Iris pigment epithelial cell (primary cell): ENCODE results near the gene ESR1.
"Not testable (repeated sequence)": the region's sequence is repeated elsewhere in the genome, so short reads cannot be mapped to it uniquely, and the experiment has no call there.

Source experiments
- DNase-seq: peaks from one replicate; pipeline ENCODE4 v3.0.0-alpha.2; 2011; ENCODE audit warnings: low read depth

ESR1 gene

DNA sequence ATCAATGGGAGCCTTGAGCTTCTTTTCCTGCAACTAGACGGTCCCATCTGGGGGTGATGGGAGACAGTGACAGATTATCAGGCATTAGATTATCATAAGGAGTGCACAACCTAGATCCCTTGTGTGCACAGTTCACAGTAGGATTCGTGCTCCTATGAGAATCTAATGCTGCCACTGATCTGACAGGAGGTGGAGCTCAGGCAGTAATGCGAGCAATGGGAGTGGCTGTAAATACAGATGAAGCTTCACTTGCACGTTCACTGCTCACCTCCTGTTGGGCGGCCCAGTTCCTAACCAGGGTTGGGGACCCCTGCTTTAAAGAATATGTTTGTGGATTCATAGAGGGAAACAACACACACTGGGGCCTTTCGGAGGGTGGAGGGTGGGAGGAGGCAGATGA lies 180.7 kb downstream of the ESR1 start:
- not testable (repeated sequence) for DNase-seq

DNA sequence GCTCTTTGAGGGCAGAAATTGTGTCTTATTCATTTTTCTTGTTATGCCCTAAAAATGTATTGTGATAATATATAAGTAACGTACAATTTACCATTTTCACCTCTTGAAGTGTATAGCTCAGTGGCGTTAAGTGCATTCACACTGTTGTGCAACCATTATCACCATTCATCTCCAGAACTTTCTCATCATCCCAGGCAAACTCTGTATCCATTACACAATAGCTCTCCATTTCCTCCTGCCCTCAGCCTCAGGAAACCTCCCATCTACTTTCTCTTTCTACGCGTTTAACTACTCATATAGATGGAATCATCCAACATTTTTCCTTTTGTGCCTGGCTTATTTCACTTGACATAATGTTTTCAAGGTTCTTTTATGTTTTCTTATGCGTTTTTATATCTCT lies 184.6 kb downstream of the ESR1 start:
- no peak for DNase-seq

DNA sequence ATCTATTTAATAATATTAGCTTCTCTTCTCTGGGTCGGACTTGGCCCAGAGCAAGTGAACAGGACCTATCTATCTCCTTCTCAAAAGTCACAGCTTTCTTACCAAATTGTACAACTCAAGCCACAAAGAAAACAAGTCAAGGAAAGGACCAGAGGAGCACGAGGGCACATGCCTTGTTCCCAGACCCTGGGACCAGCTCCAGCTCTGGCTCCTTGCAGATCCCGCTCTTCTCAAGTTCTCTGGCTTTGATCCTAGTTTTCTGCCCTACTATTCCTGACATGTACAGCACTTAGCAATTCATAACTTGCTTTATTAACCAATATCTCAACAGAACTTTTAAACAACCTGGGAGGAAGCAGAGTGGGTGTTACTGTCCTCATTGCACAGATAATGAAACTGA lies 185.9 kb downstream of the ESR1 start:
- no peak for DNase-seq

DNA sequence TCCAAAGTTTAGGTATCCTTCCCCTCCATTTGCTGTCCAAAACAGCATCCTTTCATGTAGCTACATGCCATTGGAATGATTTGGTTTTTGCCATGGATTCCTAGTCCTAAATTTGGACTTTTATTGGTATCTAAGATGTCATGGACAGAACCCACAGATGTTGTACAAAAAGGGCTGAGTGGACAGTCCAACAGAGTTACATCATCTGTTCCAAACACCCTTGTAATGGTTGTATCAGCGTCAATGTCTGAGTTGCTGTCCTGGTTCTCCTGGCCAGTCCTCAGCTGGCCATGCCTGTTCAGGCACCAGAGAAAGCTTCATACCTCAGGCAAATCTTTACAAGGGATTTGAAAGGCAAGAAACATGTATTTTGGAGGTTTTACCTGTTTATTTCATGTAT lies 191.3 kb downstream of the ESR1 start:
- DNase-seq = no peak

DNA sequence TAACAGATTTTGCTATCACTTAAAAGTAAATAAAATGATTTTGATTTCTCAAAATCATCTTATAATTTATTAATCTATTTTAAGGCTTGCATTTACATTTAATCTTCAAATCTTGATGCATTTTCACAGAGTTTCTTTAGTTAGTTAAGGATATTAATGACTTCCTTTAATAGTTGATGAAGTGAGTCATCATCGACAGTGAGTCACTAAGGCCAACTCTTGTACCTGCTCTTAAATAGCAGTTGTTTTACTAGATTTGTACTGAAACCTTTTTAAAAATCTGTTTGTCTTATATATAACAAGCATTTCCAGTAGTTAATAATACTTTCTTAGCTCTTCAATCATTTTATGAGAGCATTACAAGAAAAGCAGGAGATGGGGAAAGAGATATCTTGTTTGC lies 191.7 kb downstream of the ESR1 start:
- peak; percentile 6 for DNase-seq

DNA sequence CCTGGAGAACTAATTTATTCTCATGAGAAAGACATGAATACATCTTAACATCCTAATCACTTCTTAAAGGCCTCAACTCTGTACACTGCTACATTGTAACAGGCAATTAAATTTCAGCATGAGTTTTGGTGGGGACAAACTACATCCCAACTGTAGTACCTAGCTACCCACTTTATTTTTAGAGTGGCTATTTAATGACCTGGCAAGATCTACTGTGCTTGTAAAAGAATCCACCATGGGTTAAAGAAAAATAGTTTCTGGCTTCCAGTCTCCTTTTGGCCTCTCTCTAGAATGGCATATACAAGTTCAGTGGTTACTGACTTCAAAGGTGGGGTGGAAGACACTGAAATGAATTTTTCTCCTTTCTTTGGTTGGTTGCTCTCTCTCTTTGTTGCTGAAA lies 193.9 kb downstream of the ESR1 start:
- no peak for DNase-seq

DNA sequence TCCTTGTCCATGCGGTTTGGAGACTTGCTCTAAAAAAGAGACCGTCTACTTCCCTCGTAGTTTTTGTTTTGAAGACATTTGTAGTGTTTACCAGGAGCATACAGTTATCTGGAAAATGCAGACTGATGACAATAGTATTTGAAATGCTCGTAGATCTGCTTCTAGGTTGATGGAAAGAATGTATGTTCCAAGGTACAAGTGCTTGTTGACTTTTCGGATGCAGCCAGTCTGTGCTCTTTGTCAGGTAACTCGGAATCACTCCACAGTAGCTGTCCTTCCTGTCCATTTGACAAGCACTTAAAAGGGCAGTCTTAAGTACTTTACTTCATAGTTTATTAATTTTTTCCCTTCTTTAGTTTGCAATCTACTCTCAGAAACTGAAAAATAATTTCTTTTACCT lies 194.8 kb downstream of the ESR1 start:
- DNase-seq = no peak

DNA sequence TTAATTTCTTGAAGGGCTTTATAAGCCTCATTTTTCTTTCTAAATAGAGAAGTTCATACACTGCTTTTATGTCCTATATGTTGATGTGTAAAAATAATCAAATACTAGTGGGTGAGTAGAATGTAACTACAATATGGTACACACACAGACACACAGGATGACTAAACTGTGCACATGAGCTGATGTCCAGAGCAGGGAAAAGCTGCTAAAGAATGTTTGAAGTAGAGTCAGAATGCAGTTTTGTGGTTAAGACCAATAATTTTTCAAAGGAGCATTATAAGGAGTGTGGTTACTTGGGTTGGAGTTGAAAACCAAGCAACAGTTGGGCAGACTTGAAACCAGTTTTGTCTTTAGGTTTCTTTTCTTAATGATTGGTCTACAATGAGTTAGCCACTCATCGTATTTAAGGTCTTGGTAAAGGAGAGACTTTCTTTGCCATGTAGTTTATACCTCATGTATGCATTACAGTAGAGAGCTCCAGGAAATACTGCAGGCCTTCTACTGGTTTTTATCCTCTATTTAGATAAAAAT lies 196.6 kb downstream of the ESR1 start:
- DNase-seq = no peak

DNA sequence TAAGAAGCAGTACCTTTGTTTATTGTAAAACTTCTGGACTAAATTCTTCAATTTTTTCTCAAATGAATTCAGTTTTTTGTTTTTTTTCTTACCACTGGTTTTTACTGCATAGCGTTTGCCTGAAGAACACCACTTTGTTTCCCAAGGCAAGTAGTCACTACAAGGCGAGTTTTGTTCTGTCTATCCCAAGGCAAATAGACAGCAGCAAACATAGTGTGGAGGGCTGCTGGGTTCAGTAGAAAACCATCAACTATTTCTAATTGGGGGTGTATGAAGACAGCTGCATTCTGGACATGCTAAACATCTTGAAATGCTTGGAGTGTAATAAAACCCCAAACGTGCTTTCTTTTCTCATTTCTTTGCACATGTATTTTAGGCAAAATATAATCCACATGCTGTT lies 197.4 kb downstream of the ESR1 start:
- no peak for DNase-seq

DNA sequence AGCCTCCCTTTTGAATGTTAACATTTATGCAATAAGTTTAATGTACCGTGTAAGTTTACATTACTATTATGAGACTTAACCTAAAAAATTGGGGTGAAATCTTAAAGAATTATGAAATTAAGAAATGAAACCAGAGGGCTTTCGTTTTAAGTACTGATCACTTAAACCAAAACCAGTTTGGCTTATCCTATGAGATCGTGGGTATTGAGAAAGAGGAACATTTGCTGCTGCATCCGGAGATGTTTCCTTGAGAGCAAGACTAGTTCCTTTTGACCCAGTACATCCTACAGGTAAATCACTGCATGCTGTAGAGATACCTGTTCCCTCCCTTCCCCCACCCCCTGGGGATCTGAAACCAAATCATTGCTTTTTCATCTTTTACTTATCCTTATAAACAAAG lies 201.3 kb downstream of the ESR1 start:
- no peak for DNase-seq

DNA sequence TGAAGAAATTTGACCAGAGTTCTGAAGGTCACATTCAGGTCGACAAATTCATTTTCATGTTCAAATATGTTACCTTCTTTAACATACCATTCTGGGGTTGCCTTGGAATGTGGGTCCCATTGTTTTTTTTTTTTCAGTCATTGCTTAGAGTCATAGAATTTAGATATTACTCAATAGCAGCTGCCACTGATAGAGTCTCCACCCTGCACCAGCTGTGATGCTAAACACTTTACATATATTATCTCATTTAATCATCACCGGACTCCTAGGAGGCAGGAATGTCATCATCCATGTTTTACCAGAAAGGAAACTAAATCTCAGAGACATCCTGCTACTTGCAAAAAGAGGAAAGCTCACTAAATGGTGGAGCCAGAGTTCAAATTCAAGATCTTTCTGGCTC lies 204.7 kb downstream of the ESR1 start:
- DNase-seq = no peak

DNA sequence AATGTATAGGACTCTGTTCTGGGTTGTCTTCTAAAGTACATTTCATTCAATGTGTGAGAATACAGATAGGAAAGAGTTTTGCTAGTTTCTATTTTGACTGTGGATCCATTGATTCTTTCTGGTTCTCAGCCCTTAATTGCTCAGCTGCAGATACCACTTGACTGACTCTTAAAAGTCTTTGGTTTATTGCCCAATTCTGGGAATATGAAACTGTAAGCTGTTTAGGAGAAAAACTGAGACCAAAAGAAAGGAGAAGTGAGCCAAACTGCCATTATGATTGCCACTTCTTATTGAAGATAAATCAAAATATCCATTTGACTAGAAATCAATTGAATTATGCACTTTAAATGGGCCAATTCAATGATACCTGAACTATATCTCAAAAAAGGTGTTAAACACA lies 211.4 kb downstream of the ESR1 start:
- DNase-seq = no peak

DNA sequence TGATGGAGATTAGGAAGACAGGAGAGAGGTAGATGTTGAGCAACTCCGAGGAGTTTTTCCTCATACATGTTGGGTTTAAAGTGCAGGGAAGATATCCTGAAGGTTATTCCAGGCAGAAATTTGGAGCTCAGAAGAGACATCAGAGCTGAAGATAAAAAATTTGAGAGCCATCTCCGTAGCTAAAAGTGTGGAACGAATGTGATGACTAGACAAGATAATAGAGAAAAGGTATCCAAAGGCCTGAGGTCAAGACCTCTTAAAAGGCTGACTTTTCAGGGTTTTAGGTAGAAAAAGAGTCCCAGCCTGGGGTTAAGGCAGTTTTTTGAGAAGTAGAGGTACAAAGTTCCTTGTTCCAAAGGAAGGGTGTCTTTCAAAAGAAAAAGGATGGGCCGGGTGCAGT lies 214.8 kb downstream of the ESR1 start:
- DNase-seq = no peak

DNA sequence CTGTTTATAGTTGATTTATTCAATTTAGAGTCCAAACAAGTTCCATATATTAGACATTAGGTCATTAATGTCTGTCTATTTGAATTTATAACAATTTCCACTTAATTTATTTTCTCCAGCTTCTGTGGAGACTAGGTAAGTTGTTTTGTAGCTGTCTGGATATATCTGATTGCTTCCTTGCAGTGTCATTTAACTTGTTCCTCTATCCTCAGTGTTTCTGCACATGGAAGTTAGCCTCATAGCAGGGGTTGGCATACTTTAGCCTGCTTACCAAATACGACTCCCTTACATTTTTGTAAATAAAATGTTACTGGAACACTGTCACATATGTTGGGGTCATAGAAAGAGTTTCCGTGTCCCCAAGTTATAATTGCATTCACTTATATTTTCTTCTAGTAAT lies 216.1 kb downstream of the ESR1 start:
- no peak for DNase-seq

DNA sequence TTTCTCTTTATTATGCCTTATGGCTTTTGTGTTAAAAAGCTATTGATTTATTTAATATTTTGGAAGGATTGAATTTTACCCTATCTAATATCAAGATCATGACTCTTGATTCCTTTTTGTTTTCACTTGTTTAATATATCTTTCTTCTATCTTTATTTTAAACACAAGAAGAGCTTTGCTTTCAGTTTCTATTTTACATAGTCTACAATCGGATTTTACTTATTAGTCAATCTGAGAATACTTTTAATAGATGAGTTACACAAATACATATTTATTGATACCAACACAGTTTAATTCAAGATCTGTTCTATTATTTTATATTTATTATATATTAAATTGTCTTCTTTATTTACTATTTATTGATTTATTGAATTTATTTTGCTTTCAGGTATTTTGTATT lies 218.8 kb downstream of the ESR1 start:
- DNase-seq = no peak

DNA sequence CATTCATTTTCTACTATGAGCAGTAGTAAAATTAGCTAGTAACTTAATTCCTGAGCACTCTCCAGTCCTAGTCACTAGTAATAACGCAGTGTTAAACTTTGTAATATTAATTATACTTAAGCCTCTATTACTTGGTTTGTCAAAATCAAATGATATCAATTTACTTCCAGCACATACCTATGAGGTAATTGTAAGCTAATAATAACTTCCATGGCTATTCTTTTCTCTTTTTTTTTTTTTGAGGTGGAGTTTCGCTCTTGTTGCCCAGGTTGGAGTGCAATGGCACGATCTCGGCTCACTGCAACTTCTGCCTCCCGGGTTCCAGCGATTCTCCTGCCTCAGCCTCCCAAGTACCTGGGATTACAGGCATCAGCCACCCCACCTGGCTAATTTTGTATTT lies 219.3 kb downstream of the ESR1 start:
- DNase-seq = not testable (repeated sequence)

DNA sequence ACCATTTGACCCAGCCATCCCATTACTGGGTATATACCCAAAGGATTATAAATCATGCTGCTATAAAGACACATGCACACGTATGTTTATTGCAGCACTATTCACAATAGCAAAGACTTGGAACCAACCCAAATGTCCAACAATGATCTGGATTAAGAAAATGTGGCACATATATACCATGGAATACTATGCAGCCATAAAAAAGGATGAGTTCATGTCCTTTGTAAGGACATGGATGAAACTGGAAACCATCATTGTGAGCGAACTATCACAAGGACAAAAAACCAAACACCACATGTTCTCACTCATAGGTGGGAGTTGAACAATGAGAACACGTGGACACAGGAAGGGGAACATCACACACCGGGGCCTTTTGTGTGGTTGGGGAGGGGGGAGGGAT lies 226.3 kb downstream of the ESR1 start:
- not testable (repeated sequence) for DNase-seq

DNA sequence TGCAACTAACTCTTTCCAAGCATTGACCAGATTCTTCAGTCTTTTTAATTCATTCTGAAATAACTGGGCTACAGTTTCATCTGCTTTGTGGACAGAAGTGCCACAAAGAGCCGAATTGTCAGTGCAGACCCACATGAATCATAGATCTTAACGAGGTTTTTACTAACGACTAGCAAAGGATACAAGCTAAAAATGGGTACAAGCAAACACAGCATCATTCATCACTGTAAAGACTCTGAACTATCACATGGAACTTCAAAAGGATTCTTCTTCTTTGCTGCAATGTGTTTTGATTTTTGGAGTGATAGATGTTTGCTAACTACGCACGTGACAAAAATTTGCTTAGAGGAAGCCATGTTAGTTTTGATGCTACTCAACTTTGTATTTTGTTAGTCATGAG lies 227.1 kb downstream of the ESR1 start:
- no peak for DNase-seq

DNA sequence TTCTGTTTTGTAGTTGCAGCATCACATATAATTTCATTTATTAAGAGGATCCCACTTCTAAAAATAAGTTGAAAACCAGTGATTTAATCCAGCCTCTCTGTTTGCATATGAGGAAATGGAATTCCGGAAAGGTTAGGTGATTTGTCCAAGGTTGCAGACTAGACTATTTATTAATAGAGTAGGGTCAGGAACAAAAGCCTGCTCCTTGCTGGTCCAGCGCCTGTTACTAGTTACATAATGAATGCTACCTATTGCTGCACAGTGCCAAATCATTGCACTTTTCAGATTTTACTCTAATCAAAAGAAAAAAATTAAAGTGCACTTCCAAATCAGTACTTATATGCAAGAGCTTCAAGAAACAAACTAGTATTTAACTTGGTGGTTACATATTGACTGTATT lies 238.6 kb downstream of the ESR1 start:
- DNase-seq = no peak

DNA sequence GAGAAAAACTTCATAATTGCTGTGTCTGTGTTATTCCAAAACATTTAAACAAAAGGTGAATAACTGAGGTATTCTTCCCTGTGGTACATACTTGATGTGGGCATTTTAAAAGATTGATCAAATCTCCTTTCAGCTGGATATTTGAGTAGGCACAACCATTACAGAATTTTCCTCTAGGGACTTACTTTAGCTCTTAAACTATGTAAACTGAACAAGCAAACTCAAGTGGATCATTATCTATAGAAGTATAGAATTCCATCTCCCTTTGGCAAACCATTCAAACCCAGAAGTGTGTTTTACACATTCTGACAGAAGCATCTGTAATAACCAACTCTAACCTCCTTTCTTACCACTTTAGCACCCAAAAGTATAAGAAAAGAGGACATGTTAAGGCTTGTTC lies 241.4 kb downstream of the ESR1 start:
- DNase-seq = no peak

DNA sequence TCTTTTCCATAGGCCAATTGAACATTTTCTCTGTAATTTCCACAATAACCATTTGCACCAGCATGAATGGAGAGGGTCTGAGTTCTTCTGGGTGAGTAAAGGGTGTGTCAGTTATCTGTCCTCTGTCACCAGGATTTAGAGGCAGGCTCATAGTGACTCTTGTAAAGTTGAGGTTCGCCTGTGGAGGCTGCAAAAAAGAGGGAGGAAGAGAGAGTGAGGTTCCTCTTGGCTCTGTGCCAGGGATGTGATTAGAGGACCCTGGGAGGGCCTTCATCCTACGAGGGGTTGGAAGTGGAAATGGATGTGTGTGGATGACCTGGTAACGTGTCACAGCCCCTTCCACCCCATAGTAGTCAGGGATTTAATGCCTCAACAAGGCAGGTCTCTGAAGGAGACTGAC lies 242.0 kb downstream of the ESR1 start:
- DNase-seq = no peak

DNA sequence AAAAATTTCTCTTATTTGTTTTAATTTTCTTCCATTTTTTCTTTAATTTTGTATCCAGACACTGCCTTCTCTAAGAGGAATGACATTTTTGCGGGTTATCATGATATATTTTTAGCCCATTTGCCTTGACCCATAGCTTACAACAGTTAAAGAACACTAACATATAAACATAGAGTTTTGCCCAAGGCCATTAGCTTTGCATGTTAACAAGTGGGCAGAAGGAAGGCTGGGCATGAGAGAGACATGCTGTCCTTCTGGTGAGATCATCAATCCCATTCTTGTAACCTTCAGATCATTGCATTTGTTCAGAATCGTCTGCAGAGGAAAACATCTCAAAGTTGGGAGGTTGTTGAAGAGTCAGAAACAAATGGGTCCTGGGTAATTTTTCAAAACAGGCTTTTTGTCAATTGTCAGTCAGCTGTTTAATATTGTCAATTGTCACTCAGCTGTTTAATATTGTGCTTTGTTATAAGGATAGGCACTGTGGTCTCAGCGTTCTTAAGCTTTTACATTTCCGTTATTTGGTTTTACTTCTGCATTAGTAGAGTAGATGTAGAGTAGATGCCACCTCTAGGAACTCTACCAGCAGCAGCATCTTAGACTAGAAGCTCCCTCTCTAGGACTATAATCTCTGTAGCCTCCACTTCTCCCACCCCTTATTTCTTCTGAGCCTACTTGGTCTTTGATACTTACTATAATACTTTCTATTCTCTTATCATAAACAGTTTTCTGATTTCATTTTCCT lies 243.1 kb downstream of the ESR1 start:
- DNase-seq = no peak

DNA sequence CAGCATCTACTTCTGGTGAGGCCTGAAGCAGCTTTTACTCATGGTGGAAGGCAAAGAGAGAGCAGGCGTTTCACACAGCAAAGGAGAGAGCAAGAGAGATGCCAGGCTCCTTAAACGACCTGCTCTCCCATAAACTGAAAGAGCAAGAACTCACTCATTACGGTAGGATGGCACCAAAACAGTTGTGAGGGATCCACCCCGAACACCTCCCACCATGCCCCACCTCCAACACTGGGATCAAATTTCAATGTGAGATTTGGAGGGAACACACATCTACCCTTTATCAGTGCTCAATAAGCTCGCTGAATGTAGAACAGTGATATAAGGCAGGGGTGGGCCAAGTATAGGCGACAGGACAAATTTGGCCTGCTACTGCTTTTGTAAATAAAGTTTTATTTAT lies 244.6 kb downstream of the ESR1 start:
- no peak for DNase-seq

DNA sequence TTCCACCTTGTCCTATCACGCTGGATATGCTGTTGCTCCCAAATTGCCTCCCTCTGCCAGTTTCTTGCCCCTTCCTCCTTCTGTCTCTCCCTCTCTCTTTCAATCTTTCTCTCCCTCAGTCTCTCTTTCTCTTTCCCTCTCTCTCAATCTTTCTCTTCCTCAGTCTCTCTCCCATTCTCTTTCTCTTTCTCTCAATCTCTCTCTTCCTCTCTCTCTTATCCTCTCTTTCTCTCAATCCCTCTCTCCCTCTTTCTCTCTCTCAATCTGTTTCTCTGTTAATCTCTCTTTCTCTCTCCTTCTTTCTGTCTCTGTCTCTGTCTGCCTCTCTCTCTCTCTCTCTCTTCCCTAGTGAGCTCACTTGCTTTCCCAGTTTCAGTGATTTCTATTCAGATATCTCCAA lies 245.8 kb downstream of the ESR1 start:
- no peak for DNase-seq
